Measurements from ENCODE around the gene DLK1.

The DLK1 gene

DNA sequence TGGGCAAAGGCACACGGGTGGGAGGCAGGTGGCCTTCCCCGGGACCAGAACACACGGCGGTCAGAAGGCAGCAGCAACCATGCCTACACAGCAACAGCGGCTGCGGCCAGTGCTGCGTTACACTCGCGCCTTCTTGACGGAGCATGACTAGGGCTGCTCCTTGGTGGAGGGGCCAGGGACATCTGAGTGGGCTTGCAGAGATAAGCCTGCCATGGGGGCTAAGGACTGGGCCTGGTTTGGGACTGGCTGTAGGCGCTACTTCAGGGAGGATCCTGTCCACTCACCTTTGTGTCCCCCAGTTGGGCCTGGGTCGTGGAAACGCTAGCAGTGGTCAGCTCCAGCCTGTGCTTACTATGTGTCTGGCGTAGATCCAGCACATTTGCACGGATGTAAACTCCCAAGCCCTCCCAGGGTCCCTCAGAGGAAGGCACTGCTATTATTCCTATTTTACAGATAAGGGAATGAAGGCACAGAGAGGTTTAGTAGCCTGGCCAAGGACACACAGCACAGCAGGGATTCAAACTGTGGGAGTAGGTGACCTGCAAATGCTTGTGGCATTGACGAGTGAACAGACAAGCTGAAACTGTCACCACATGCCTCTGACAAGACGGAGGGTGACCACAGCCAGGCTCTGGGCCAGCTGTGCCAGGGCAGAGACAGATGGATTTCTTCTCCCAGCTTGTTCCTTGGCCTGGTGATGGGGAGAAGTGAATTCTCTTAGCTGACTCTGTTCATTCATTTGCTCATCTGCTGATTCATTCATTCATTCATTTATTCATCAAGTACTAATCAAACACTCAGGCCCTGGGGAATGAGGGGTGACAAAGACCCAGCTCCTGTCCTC lies 31.9 kb upstream of the DLK1 start:
- DNase-seq = no peak

- DNase-seq = no peak
These were observed 31.3 kb upstream of the DLK1 start for GRCh38 chr14:100695423-100695738.

DNA sequence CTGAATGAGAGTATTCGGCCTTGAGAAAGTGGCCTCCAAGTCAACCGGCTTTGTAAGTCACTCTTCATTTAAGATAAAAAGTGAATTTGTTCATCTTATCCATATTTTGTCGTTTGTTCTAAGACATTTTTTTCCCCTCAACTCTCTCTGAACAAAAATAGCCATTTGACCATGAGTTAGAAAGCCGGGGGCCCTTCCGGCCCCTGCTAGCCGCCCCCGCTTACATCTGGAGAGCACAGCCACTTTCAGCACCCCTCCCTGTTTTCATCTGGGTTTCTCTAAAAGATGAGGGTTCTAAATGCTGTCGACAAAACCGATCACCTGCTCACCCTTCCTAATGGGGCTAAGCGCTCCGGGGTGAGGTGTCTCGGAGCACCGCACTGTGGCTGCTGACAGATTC lies 30.7 kb upstream of the DLK1 start:
- no peak for DNase-seq

GRCh38 chr14:100696590-100696989 lies 30.1 kb upstream of the DLK1 start:
- DNase-seq = no peak

DNA sequence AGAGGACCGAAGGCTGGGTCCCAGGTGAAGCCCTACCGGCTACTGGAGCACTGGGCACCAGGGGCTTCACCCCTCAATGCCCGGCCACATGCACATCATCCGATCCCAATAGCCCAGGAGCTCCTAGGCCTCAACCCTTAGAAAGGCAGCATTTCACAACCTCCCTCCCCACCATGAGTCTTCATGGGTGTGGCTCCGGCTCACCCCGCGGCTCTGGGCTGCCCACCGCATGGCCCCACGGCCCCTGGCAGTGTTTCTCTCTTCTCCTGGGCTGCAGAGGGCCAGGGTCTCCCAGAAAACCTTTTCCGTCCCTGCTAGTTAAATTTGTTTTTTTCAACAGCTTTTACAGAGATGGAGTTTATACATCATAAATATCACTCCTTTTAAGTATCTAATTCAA lies 28.6 kb upstream of the DLK1 start:
- no peak for DNase-seq

GRCh38 chr14:100698666-100699448 lies 27.8 kb upstream of the DLK1 start:
- DNase-seq = no peak

DNA sequence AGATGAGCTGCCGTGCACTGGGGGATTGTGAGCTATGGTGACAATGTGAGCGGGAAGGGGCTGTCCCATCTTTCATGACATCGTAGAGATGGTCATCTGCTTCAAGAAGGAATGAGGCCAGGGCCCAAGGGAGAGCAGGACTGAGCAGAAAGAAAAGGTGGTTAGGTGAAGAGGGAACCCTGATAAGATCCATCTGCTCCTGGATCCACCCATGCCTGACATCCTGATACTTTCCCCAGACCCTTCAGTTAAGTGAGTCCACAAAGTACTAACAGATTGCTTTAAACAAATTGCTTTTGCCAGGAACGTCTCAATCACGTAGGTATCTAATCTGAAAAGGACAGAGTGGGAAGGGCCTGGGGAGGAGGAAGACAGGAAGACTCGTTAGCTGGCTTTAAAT lies 25.4 kb upstream of the DLK1 start:
- DNase-seq = no peak

DNA sequence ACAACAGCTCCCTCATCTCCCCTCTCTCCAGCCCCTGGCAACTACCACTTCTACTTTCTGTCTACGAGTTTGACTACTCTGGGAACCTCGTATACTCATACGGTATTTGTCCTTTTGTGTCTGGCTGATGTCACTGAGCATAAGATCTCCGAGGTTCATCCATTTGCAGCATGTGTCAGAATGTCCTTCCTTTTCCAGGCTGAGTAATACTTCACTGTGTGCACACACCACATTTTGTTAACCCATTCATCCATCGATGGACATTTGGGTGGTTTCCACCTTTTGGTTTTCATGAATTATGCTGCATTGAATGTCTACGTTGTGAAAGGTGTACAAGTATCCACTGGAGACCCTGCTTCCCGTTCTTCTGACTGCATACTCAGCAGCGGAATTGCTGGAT lies 24.1 kb upstream of the DLK1 start:
- DNase-seq = no peak

GRCh38 chr14:100703386-100704220 lies 23.1 kb upstream of the DLK1 start:
- no peak for DNase-seq

DNA sequence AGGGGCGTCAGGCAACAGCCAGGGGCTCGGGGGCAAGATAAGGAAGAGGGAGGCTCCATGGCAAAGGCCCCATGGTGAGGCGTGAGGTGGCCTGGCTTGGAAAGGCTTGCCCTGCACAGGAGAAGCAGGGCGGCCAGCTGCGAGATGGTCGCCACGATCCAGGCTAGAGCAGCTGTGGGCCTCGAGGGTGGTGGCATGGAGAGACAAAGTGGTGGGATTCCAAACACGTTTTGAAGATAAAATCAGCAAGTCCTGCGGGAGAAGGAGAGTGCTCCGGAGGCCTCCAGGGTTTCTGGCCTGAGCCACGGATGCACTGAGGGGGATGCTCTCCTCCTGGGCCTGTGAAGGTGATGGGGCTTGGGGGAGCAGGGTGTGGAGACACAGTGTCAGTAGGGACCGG lies 20.5 kb upstream of the DLK1 start:
- no peak for DNase-seq

GRCh38 chr14:100706860-100707259 lies 19.8 kb upstream of the DLK1 start:
- DNase-seq = no peak

DNA sequence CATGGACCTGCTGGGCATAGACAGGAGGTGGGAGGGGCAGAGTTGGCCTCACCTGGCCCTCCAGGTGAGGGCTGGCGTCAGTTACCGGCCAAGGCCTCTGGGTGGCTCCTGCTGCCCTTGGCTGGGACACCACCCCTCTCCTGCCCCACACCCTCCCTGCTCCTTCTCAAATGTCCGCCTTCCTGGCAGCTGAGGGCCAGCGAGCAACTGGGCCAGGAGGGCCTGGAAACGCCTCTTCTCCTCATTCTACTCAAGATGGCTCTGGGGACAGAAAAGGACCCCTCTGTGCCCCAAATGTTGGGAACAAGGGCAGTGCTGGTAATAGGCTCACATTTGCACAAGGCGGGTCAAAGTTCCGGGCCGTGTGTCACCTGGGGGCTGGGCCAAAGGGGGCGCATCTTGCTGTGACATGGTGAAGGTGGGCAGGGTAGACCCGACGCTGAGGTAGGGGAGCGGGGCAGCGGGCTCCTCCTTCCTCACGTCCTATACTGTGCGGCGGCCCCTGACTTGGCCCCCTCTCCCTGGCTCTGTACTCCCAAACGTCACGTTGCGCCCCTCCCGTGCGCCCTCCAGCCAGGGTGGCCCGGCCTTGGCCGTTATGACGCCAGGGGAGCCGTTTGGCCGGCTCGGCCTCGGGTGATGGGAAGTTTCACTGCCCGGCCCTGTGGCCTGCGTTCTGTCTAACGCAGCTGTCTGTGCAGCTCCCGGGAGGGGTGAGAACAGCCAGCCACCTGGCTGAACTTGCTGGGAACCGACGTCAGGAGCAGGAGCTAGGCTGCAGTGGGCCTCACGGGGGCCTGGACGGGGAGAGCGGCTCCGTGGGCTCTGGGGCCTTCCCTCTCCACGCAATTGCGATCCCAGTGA lies 18.0 kb upstream of the DLK1 start:
- DNase-seq = no peak

GRCh38 chr14:100709289-100710284 lies 17.1 kb upstream of the DLK1 start:
- no peak for DNase-seq

DNA sequence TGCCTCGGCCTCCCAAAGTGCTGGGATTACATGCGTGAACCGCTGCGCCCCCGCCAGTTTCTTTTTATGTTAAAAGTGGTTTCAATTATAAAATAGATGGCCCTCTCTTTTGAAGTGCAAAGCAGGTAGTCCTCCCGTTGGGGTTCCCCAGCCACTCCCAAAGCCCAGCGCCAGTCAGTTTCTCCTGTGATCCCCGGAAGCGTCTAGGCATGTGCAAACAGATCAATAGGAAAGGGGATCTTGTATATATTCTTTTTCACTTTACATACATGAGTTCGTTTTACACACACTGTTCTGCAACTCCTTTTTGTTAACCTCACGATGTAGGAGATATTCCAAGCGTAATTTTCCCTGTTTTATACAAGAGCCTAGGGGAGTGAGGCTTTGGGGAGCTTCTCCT lies 16.3 kb upstream of the DLK1 start:
- no peak for DNase-seq

DNA sequence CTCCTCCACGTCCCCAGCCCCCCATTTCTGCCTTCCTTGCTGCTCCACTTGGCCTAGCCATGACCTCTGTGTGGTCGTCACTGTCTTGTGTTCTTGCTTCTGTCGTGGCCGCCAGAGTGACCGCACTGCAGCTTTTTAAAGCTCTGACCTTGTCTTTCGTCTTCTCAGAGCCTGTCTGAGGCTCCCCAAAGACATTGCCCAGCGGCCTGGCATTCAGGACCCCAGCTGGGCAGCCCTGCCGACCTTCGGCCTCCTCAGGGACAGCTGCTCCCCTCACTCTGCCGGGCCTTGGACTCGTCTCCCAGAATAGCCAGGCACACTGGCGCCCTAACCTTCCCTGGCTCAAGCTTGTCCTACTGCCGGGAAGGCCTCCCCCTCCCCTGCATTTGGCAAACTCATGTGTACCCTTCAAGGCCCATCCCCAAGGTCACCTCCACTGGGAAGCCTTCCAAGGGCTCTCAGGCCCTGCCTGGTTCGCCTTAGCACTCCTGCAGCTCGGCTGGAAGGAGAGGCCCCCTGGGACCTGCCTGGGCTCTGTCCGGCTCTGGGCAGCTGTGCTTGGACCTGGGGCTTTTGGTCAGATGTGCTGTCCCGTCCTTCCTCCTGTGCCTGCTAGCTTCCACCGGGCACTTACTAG lies 15.7 kb upstream of the DLK1 start:
- no peak for DNase-seq

GRCh38 chr14:100711493-100711892 lies 15.2 kb upstream of the DLK1 start:
- no peak for DNase-seq

DNA sequence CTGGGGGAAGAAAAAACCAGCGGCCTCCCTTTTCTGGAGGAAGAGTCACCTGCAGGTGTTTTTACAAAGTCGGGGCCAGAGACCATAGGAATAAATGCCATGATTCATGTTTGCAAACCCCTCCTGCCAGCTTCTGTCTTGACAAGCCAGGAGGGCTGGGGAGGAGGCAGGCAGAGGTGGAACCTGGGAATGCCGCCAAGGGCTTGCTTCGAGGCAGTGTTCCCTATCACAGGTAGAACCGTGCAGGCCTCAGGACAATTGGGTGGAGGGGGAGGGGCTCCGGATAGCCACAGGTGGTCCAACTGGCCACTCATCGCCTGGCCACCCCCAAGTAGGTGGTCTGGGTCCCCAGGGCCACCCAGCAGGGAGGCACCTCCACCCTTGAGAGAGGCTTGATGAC lies 14.2 kb upstream of the DLK1 start:
- no peak for DNase-seq

DNA sequence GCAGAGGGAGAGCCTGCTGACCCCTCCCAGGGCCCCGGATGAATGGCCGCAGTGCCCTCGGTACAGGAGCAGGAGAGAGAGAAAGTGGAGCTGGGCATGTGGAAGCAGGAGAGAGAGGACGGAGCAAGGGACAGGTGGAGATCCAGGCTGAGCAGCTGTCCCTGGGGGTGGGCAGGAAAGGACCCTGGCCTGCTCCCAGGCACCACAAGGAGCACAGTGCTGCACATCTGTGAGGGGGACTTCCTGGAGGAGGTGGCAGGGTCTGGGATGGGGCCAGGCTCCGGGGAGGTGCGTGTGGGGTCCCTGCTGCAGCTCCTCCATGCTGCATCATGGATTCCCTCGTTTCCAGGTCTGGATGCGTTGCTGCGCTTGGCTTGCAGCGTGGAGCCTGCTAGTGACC lies 13.0 kb upstream of the DLK1 start:
- no peak for DNase-seq

GRCh38 chr14:100714258-100714892 lies 12.3 kb upstream of the DLK1 start:
- DNase-seq = no peak

DNA sequence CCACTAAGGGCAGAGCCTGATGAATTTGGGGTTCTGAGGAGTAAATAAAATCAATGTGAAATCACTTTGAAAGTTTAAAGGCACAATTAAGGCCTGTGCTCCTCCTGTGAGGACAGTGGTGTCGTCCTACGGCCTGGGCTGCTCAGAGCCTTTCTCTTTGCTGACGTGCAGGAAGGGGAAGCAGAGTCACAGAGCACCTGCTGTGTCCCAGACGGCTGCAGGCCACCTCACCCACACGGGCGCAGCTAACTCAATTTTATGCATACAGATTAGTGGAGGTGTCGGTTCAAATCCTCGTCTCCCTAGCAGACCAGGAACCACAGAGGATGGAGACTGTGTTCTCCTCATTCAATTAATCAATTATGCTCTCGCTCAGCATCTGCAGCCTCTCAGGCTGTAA lies 11.4 kb upstream of the DLK1 start:
- no peak for DNase-seq

Data from CD4-positive, alpha-beta T cell treated with Interleukin-17A for 1 hour (primary cell).